Suppressor macrophage treated with lipopolysaccharide for 4 hours (primary cell): ENCODE data around the gene TEAD2.

Experiments used
- DNase-seq: peaks from one replicate; pipeline ENCODE4 v3.0.0-alpha.2; 2020

TEAD2 gene

GRCh38 chr19:49362048-49362928, at the start of gene TEAD2:
TSS of gene TEAD2 (minus strand) at chr19:49362416. CDS start at chr19:49360075, 2,341 bp downstream.
- DNase-seq, result no peak

- DNase-seq, result no peak
Measured at GRCh38 chr19:49411681-49412326, 49.6 kb upstream of the TEAD2 start.

GRCh38 chr19:49409441-49410029, 47.3 kb upstream of the TEAD2 start:
- DNase-seq, result peak; percentile 70

- DNase-seq, result peak; percentile 45
Measured at GRCh38 chr19:49408816-49409440, 46.7 kb upstream of the TEAD2 start.

GRCh38 chr19:49407482-49408015, 45.3 kb upstream of the TEAD2 start:
- no peak for DNase-seq

- DNase-seq, result no peak
Measured at GRCh38 chr19:49407079-49407478, 44.9 kb upstream of the TEAD2 start.

- no peak for DNase-seq
Measured at GRCh38 chr19:49403404-49404187, 41.4 kb upstream of the TEAD2 start.

GRCh38 chr19:49400029-49400428, 37.8 kb upstream of the TEAD2 start:
- DNase-seq, result peak; percentile 36

- no peak for DNase-seq
Measured at GRCh38 chr19:49398931-49399330, 36.7 kb upstream of the TEAD2 start.

GRCh38 chr19:49398001-49398615, 35.9 kb upstream of the TEAD2 start:
- no peak for DNase-seq

- no peak for DNase-seq
Measured at GRCh38 chr19:49396738-49397505, 34.7 kb upstream of the TEAD2 start.

- DNase-seq, result no peak
Measured at GRCh38 chr19:49395581-49396407, 33.6 kb upstream of the TEAD2 start.

- no peak for DNase-seq
Measured at GRCh38 chr19:49393881-49394280, 31.7 kb upstream of the TEAD2 start.

- DNase-seq, result peak; percentile 82
Measured at GRCh38 chr19:49391581-49392399, 29.6 kb upstream of the TEAD2 start.

- DNase-seq, result no peak
Measured at GRCh38 chr19:49390929-49391359, 28.7 kb upstream of the TEAD2 start.

GRCh38 chr19:49390131-49390928, 28.1 kb upstream of the TEAD2 start:
- no peak for DNase-seq

- DNase-seq, result no peak
Measured at GRCh38 chr19:49389406-49389805, 27.2 kb upstream of the TEAD2 start.

- DNase-seq, result peak; percentile 83
Measured at GRCh38 chr19:49387936-49388372, 25.7 kb upstream of the TEAD2 start, which contains the start of gene KASH5. TSS of gene KASH5 (plus strand) at chr19:49388249. CDS start at chr19:49390884, 2,635 bp downstream.
